Measurements from ENCODE around the gene GABRR1. TPM values are rescaled to one million over a fixed set of nuclear protein-coding genes. Genes with fewer than 3 reads are reported as not detected.

Gene GABRR1
- total RNA-seq, 1 experiment from 2014 or later = 0.33 TPM

Other genes with a start within 250 kb of the GABRR1 start
- 56.7 and 57.4 TPM in 2 replicates for gene PNRC1, start 136.6 kb downstream of the GABRR1 start, total RNA-seq (2021)
- 7.5 and 7.6 TPM in 2 replicates for gene SRSF12, start 99.3 kb downstream of the GABRR1 start, total RNA-seq (2021)
- gene PM20D2, start 71.3 kb downstream of the GABRR1 start, total RNA-seq (2021) = 8.3 and 8.4 TPM in 2 replicates
- gene GABRR2, start 97.9 kb upstream of the GABRR1 start, total RNA-seq (2021) = not detected in 2 replicates
- 13.1 and 13.2 TPM in 2 replicates for gene UBE2J1, start 135.4 kb upstream of the GABRR1 start, total RNA-seq (2021)
- 8.3 and 10.6 TPM in 2 replicates for gene RRAGD, start 194.9 kb upstream of the GABRR1 start, total RNA-seq (2021)
- 5.4 and 5.6 TPM in 2 replicates for gene ANKRD6, start 215.8 kb upstream of the GABRR1 start, total RNA-seq (2021)